Activated CD4-positive, alpha-beta T cell treated with anti-CD3 and anti-CD28 coated beads for 4 hours (primary cell): ENCODE results near the gene ZBTB7B.

Source experiments
- DNase-seq, 2 donors: peaks; one replicate each; pipeline ENCODE4 v3.0.0-alpha.2; 2020

Gene ZBTB7B

DNA sequence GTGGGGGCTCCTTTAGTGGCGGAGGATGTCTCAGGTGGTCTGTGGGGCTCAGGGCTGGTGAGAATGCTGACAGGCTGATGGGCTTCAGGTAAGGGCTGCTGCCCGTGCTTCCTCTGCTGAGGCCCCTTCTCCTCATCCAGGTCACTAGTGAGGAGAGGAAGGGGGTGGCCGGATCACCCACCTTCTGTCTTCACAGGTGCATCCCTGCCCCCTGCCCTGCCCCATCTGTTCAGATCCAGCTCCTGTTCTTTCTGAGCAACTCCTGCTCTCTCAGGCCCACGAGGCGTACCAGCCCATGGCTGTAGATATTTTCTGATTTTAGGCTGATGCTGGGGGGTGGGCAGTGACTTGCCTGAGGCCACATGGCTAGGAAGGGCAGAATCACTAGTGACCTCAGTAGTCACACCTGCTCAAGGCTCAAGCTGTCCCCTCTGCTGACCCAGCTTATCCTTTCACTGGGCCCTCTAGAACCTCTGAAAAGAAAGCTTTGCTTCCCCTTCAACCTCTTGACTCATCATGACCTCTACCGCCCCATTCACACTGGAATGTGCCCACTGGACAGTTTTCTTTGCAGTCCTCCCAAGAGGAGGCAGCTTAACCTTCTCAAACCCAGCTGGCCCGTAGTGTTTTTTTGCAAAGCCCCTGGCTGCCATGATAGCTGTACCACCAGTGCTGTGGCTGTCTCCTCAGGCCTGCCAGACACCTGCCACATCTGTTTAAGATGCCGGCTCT lies 16.2 kb downstream of the ZBTB7B start:
- no peak for DNase-seq

DNA sequence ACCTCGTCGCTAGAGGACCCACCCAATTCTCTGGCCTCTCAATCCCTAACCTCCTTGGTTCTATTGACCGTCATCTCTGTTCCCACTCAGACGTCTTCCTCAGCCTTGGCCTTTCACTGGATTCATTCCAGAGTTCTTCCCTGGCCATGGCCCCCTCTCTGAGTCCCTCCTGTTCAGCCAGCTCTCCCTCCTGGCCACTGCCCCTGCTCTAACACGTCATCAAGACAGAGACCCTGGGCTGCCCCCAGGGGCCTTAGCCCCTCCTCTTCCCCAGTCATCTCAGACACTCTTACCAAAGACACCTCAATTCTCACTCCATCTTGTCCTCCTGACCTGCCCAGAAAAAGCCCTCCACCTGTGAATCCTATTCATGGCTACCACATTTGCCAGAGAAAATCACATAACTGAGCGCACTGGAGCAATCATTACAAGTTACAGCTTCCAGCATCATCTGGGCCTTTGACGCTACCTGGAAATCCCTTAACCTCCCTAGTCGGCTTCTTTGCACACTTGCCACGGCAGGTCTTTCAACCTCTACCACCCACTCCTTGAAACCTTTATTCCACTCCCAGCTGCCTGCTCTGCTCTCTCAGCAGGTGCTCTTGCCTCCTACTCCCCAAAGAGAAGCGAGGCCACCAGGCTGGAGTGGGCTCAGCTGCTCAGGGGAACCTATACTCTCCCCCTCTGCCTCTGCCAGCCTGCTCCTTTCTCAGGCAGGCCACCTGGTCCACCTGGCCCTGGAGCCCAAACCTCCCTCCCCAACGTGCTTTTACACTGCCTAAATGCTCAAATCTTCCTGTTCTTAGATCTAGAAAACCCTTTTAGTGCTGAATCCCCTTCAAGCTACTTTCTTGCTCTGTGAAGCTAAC lies 17.0 kb downstream of the ZBTB7B start:
- no peak for DNase-seq

GRCh38 chr1:155022136-155022926 lies 19.7 kb downstream of the ZBTB7B start:
- DNase-seq = no peak

DNA sequence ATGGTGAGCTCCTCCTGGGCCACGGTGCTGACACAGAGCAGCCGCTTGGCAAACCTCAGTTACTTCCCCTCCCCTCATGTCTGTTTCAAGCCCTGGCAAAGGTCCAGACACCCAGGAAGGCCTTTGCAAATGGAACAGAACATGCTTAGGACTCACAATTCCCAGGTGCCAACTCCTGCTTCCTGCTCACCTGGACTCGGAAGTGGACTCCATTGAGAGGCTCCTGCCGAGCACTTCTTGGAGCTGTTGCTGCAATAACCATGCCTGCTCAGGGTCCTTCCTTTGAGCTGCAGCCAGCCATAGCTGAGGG lies 20.3 kb downstream of the ZBTB7B start:
- no peak for DNase-seq

DNA sequence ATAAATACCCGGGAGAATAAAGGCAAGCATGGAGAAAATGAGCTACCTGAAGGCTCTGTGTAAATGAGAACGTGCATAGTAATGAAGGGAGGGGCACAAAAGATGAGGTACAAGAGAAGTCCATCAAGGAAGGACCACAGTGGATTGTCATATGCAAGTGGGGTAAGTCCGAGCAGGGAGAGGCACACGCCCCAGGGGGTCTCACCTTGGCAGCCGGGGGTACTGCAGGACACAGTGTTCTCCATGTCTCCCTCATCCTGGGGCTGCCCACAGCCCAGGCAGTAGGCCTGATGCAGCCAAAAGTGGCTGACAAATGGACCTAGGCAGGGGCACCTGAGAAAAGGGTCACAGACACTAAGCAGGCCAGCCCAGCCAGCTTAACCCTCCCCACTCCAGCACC lies 21.0 kb downstream of the ZBTB7B start:
- DNase-seq = no peak

DNA sequence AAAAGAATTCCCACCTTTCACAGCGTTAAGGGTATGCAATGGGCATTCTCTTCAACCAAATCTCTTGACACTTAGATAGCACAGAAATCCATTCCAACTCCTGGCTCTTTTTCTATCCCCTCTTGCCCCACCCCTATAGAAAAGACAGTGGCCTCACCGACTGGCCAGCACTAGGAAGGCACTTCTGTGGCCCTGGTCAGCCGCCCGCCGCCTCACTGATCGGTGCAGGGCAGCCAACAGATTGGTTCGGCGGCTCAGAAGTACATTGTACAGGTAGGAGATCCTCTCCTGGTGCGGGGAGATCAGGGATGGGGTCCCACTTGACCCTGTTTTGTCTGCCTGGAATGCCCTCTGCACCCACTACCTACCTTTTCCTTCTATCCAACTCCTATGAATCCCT lies 21.7 kb downstream of the ZBTB7B start:
- DNase-seq = no peak

DNA sequence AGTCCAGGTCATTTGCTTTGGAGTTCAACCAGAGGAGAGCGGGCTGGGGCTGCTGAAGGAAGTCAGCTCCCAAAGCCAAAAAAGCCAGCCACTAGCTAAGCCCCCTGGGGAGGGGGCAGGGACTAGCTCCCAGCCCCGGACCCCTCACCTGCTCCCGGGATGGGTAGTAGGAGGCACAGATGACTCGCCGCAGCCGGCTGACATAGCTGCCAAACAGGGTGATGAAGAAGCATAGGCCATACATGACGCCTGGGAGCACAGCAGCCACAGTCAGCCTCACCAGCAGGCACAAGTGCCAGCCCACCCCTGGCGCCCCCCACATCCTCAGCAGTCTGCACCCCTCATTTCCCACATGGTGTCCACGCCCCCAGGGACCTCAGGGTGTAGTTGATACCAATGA lies 23.6 kb downstream of the ZBTB7B start:
- DNase-seq = no peak

DNA sequence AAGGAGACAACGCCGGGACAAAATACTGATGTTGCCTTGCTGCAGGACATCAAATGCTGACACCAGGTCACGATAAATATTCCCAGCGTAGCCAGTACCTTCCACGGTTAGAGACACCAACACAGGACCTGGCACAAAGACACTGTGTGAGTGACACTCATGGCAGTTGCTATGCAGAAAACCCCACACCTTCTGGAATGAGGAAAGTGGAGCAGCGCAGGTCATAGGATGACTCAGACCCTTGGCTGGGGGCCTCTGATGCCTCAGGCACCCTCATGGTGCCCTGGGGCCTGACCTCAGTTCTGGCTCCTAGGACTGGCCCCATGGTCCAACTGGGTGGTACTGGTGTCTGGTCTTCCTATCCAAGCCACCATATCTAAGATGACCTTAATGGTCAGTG lies 24.0 kb downstream of the ZBTB7B start:
- no peak for DNase-seq

DNA sequence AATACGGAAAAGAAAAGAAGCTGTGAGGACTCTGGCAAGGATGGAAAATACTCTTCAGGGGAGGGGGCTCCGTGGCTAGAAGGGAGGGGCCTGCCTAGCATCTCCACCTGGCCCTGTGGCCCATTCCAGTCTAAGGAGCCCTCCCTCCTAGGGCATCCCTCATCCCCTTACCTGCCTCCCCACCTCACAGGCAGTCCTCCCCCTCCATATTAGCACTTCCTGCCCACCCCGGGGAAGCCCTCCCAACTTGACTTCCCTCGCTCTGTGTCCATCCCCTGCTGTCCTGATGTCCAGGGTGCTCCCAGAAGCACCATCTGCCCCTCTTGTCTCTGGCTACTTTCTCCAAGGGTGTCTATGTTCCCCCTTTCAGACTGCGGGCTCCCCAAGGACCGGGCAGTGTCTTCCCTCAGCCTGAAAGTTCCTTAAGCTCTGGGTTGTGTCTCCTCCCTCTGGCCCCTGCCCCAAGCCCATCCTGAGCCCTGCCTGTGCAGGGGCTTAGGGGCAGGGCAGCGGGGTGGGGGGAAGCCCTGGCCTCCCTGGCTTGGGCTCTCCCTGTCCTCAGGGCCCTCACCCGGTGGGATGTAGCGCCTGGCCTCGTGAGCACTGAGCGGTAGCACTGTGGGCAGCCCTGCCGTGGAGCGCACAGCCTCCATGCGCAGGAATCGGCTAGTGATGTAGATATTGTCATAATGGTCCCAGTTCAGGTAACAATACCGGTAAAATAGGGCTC lies 27.1 kb downstream of the ZBTB7B start:
- no peak for DNase-seq

- DNase-seq = no peak
These were observed 27.7 kb downstream of the ZBTB7B start for GRCh38 chr1:155030243-155030795.

DNA sequence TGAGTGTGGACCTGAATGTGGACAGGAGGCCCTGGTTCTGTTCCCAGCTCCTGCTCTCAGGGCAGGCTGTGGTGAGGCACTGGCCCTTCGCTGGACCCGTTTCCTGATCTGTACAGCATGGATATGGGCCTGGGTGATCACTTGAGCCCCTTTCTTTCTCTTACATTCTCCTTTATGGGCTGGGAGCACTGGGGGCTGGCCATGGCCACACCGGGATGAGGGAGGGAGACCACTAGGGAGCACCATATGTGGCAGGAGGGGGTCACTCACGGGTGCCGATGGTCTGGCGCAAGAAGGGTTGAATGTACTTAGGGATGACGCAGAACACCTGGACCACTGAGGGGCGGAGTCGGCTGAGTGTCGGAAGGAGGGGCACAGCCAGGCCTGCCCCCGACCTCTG lies 28.3 kb downstream of the ZBTB7B start:
- DNase-seq = no peak

DNA sequence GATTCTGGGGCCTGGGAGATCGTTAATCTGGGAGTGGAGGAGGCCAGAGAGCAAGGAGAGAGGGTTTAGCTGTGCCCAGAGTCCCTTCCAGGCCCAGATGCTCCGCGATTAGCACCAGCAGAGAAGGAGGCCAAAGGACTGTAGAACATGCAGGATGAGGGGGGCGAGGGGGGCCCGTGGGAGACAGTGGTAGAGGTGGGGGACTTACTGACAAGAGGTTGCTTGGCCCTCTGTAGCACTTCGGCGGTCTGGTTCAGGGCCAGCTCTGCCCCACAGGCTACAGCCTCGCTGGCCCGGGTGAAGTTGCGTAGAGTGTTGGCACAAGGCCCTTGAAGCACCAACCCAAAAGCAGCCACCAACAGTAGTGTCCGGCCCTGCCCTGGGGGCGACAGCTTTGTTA lies 30.3 kb downstream of the ZBTB7B start:
- no peak for DNase-seq

DNA sequence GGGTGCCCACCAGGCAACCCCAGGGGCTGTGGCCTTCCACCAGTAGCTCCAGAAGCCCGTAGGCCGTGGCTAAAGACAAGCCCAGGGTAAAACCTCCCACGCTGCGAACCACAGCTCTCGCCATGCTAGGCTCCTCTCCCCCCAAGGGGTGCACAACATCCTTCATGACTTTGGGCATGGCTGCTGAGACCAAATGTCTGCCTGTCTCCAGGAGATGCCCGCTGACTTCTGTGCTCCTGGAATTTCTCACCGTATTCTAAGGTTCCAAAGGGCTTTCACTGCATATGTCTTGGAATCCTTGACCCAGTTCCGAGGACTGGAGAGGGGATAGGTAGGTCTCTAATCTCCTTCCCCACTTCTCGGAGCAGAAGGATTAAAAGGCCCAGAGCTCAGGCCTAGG lies 30.9 kb downstream of the ZBTB7B start, which contains the start of the genes DCST1 and DCST2:
Gene DCST1, plus strand, starts transcription at position 301 of the 400 bp plus-strand sequence. CDS start 213 bp downstream, outside the sequence.
Gene DCST2, minus strand, starts transcription at position 258 of the 400 bp plus-strand sequence. Its CDS starts 80 bp downstream, at position 178.
- DNase-seq = no peak

DNA sequence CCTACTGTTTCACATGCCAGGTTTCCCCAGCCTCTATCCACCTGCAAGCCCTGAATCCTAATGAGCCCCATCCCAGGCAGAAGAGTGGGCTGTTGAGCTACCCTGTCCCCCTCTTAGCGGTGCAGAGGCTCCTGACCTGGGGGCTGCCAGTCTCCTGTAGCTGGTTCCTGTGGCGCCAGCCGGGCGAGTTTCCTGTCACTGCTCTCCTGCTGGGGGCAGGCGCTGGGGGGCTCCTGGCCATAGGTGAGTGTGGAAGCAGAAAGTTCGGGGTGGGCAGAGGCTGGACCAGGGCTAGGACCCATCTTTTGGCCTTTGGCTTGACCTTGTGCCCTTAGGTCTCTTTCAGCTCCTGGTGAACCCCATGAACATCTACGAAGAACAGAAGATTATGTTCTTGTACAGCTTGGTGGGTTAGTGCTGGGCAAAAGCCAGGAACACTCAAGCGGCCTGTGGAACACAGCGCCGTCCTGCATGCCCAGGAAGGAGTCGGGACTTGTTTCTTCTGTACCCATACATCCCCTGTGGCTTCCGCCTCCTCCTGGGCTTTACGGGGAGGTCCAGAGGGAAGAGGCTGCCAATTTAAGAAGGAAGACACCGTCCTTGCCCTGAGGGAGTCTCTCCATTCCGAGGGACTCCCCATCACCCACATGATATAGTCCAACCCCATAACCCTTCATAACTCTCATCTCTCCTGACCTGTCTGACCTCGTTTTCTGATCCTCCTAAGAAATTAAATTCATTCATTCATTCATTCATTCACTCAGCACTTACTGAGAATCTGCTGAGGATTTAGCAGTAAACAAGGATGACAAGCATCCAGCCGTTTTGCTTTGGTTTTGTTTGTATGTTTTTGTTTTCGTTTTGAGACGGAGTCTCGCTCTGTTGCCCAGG lies 32.0 kb downstream of the ZBTB7B start:
- no peak for DNase-seq

DNA sequence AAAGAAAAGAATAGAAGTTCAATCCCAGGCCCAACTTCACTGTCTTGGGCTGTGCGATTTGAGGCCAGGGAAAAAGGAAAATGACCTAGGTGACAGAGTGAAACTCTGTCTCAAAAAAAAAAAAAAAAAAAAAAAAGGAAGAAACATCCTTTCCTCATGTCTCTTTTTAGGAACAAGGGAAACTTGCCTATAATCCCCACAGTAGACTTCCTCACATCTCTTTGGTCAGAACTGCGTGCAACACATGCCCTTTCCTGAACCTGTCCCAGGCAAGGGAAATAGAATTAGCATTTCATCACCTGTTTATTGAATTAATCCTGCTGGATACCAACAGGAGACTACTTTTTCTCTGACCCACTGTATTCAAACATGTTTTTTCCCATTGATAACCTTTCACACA lies 33.3 kb downstream of the ZBTB7B start:
- no peak for DNase-seq

GRCh38 chr1:155037043-155037442 lies 34.4 kb downstream of the ZBTB7B start:
- DNase-seq = no peak

DNA sequence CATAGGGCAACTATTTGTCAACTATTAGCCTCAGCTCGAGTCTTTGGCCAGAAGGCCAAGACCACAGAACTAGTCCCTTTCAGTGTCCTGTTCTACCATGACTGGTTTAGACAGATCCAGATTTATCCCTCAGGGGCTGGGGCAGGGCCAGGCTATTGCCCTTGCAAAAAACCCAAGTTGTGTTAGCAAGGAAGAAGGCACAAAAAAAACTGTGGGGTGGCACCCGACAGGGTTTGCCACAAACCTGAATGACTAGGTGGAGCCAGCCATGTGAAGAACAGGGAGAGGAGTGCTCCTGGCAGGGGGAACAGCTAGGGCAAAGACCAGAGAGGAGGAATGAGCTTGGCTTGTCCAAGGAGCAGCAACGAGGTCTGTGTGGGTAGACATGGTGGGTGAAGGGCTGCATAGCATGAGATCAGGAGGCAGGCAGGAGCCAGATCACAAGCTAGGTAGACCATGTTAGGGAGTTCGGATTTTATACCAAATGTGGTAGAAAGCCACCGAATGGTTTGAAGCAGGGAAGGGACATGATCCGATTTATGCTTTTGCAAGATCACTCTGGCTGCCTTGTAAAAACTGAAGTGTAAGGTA lies 35.3 kb downstream of the ZBTB7B start:
- DNase-seq = no peak

- no peak for DNase-seq
These were observed 36.2 kb downstream of the ZBTB7B start for GRCh38 chr1:155038602-155039307.

GRCh38 chr1:155039308-155039669 lies 36.7 kb downstream of the ZBTB7B start:
- no peak for DNase-seq

DNA sequence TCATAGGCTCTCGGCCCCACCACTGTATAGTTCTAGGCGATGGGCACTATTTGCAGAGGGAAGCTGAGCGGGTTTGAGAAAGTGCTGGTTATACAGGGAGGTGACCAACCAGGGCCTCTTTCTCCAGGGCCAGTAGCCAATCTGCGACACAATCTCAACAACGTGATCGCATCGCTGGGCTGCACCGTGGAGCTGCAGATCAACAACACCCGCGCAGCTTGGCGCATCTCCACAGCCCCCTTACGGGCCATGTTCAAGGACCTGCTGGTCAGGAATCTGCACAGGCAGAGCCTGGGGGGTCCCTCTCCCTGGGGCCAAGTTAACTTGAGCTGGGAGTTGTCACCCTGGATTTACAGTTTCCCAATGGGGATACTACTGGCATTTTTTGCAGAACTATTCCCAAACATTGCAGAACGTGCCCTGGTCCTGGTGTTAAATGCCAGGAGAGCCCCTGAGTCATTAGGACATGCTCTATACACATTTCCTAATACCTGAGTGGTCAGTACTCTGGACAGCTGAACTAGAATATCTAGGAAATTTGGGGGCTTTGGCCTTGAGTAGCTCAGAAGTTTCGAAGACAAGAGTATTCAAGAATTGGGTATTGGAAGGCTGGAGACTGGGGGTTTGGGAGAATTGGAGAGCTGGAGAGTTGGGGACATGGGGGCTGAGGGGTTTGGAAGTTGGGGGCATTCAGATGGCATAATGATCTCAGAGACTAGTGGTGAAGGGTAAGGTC lies 37.9 kb downstream of the ZBTB7B start:
- DNase-seq = no peak
